Measurements from ENCODE around the gene DCHS1.
"Not testable (repeated sequence)": the region's sequence is repeated elsewhere in the genome, so short reads cannot be mapped to it uniquely, and the experiment has no call there.

The DCHS1 gene

DNA sequence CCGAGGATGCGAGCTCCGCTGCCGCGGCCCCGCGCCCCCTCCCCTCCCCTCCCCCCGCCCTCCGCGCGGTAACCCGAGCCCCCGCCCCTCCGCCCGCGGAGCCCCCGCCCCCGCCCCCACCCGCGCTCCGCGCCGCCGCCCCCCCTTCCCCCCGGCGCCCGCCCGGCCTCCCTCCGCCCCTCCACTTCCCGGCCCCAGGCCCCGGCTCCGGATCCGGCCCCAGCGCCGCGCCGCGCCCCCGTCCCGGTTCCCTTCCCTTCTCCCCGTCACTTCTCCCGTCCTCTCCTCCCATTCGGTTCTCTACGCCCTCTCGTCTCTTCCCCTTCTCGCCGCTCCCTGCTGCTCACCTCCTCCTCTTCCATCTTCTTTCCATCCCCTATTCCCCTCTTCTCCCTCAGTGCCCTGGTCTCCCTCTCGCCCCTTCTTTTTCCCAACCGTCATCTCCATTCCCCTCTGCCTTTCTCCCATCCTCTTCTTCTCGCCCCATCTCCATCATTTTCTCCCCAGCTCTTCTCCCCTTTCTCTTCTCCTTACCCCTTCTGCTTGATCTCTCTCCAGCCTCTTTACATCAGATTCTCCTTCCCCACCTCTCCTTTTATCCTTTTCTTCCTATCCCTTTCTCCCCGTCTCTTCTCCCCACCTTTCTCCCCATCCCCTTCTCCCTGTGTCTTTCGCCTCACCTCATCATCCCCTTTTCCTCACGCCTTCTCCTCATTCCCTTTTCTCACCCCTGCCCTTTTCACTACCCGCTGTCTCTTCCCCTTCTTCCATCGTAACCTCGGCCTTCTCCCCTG, at the start of gene DCHS1:
DCHS1 (minus strand) TSS at position 20 of the 794 bp plus-strand sequence. CDS start 14,196 bp downstream, outside the sequence.
- no peak for DNase-seq

DNA sequence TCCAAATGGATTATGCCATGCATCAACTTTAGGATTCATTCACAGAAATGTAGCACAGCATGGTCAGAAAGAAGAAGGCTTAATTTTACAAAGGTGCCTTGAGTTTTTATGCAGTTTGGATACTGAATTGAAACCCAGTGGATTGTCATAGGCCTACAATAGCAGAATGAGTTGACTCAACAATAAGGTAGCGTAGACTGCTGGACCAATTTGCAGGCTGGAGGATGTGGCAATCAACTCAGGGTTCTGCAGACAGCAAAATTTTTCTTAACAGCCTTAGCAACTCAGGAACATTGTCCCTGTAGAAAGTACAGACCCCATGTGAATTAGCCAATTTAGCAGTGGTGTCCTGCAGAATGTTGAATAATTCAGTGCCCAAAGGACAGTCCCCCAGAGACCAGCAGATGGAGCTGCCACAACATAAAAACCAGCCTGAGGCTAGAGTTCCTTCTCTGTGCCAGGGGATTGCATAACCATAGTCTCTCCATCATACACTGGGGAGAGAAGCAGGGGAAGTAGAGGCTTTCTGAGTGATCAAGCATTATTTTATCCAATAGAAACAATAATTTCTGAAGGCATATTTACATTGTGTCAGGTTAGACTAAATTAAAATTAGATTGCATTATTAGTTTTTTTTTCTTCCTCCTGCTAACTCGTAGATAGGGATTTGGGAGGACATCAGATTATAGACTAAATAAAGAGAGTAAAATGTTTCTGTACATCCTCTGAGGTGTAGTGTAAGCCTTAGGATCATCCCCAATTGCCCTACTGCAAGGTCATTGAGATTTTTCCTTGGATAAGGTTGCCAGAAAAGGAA, 47.8 kb upstream of the DCHS1 start:
- DNase-seq: no peak

- not testable (repeated sequence) for DNase-seq
These were observed 46.3 kb upstream of the DCHS1 start for GRCh38 chr11:6701955-6702354.

GRCh38 chr11:6695377-6695776, 39.8 kb upstream of the DCHS1 start:
- no peak for DNase-seq

DNA sequence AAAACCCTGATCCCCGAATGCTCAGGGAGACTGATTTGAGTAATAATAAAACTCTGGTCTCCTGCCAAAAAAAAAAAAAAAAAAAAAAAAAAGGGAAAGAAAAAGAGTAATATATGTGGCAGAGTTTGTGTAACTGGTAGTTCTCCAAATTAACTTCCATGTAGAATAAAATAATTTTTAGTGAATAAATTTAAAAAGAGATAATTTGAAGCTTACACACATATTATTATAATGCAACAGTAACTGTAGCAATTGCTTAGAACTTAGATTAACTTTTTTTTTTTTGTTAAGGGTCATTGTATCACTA, 38.6 kb upstream of the DCHS1 start:
- no peak for DNase-seq

- DNase-seq: peak; percentile 6
These were observed 38.0 kb upstream of the DCHS1 start for GRCh38 chr11:6693342-6694228.

- DNase-seq: no peak
These were observed 36.5 kb upstream of the DCHS1 start for GRCh38 chr11:6692128-6692527.

GRCh38 chr11:6690431-6691132, 35.0 kb upstream of the DCHS1 start:
- not testable (repeated sequence) for DNase-seq

DNA sequence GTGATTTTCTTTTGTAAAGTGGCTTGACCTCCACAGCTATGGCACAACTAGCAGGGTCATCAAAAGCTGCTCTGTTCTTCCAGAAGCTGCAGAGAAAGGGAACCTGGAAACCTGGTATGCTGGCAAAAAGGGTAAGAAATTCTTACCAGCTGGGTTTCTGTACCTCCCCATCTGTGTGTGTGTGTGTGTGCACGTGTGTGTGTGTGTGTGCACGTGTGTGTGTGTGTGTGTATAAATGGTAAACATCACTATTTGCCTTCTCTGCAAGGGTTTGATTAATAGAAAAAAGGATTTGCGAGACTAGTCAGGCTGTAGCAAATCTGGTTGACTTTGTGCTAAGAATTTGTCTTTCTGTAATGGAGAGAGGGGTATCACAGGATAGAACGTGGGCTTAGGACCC, 32.3 kb upstream of the DCHS1 start:
- no peak for DNase-seq

- no peak for DNase-seq
These were observed 30.4 kb upstream of the DCHS1 start for GRCh38 chr11:6686006-6686405.

- DNase-seq: not testable (repeated sequence)
These were observed 28.5 kb upstream of the DCHS1 start for GRCh38 chr11:6684068-6684467.

- peak; percentile 98 for DNase-seq
These were observed 27.6 kb upstream of the DCHS1 start, which contains the start of gene MRPL17 for GRCh38 chr11:6682936-6683861. TSS of gene MRPL17 (minus strand) at chr11:6683340. CDS start at chr11:6683296, 44 bp downstream.

GRCh38 chr11:6682591-6682935, 27.0 kb upstream of the DCHS1 start:
- DNase-seq: no peak

DNA sequence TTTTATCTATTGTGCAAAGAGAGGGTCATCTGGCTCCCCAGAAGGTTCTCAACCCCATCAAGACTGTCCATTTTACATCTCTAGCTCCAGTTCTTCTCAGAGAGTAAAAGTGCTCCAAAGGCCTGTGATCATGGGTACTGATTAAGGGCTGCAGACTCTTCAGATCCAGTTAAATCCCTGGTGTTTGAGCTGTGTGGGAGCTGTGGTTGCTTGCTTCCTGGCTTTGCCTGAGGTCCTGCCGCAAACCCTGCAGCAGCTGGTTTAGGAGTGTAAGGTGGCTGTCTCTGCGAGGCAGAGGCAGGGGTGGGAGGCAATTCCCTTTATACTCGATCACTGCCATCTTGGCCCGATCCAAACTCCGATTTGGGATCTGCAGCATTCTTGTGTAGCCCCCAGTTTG, 26.3 kb upstream of the DCHS1 start:
- no peak for DNase-seq

DNA sequence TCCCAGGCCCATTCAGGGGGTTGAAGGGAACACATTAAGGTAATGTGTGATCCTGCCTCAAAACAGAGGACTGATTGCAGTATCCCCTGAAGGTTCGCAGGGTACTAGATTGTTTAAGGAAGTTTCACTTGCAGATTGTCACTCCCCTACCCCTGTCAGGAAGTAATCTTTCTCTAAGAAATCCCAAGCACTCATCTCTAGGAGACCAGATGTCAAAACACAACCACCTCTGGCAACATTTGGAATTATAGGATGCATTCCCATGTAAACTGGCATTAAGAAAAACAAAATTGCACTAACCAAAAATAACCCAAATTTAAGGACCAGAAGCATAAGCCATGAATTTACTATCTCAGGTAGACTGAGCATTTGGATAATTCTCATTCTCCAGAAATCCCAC, 25.9 kb upstream of the DCHS1 start:
- no peak for DNase-seq

DNA sequence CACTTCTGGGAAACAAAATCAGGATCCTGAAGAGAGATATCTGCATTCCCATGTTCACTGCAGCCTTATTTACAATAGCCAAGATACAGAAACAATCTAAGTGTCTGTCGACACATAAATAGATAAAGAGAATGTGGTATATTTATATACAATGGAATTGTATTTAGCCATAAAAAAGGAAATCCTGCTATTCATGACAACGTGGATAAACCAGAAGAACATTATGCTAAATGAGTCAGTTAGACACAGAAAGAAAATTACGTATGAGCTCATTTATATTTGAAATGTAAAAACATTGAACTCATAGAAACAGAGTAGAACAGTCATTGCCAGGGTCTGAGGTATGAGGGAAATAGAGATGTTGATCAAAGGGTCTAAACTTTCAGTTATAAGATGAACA, 21.4 kb upstream of the DCHS1 start:
- DNase-seq: no peak

DNA sequence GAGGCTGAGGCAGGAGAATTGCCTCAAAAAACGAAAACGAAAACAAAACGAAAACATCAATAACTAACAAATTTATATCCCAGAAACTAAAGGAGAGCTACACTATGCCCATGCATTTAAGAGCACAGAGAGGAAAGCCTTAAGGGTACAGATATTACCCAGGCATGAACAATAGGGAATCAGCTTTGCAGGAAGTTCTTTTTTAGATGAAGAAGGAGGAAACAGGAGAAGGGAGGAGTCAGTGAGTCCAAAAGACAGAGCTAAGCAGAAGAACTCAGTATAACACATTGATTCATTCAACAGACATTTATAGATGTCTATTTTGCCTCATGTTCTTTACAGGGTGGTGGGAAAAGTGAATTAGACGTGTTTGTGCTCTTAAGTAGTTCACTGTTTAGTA, 19.3 kb upstream of the DCHS1 start:
- DNase-seq: no peak

- no peak for DNase-seq
These were observed 18.6 kb upstream of the DCHS1 start for GRCh38 chr11:6674219-6674597.

- no peak for DNase-seq
These were observed 18.1 kb upstream of the DCHS1 start for GRCh38 chr11:6673523-6674218.

GRCh38 chr11:6671991-6672390, 16.4 kb upstream of the DCHS1 start:
- DNase-seq: no peak
